GM21360 (cell line): ENCODE results near the gene ADK.
"Not testable (repeated sequence)": the region's sequence is repeated elsewhere in the genome, so short reads cannot be mapped to it uniquely, and the experiment has no call there.

Experiments used
- ATAC-seq: cut with Tn5 transposase; IDR thresholded peaks from one replicate; pipeline ENCODE4 v1.9.1; 2021; ENCODE audit warnings: mild to moderate bottlenecking, moderate library complexity; ENCODE audit not compliant: unreplicated experiment

The ADK gene

DNA sequence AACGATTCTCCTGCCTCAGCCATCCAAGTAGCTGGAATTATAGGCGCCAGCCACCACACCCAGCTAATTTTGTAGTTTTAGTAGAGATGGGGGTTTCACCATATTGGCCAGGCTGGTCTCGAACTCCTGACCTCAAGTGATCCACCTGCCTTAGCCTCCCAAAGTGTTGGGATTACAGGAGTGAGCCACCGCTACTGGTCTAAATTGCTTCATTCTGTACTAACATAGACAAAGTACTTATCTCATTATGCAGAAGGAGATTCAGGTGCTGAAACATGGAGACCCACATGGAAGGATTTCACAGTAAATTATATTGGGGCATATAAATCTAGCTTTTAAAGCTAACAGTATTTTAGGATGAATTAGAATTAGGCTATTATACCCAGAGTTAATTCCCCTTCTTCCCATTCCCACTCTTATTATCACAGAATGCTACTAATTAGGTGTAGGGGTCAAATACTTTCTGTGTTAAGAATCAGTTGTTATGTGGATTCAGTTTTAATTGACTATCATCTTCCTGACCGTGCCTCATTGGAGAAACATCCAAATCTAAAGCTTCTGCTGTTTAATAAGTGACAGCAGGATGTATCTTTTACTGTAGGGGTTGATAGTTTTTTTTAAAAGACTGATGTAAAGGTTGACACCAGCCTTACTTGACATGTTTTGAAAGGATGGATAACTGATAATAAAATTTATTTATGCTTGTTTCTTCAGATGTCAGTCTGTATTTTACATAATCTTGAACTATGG, 27.2 kb downstream of the ADK start:
- no peak for ATAC-seq

GRCh38 chr10:74179111-74179710, 28.2 kb downstream of the ADK start:
- ATAC-seq, result no peak

- no peak for ATAC-seq
Observed at GRCh38 chr10:74186678-74187077, 35.7 kb downstream of the ADK start.

- ATAC-seq, result no peak
Observed at GRCh38 chr10:74187237-74187636, 36.2 kb downstream of the ADK start.

- not testable (repeated sequence) for ATAC-seq
Observed at GRCh38 chr10:74188617-74189016, 37.6 kb downstream of the ADK start.

GRCh38 chr10:74189999-74190421, 39.0 kb downstream of the ADK start:
- peak; percentile 85 for ATAC-seq

DNA sequence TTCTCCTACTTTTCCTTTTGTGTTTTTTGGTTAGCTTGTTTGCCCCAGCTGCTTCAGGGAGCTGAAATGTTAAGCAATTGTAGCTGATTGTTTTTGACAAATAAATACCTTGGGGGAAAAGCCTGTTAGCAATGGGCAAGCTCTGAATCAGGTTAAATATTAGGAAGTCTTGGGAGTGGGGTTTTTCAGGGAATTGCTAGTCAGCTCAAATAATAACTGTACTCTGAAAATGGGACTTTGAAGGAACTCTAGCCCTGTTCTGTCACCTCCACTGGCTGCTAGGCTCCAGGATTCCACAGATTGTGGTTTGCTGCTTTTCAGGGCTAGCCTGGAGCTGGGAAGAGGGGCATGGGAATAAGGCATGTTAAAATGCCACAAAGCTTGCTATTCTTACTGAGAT, 39.5 kb downstream of the ADK start:
- no peak for ATAC-seq

- no peak for ATAC-seq
Observed at GRCh38 chr10:74194545-74194944, 43.5 kb downstream of the ADK start.

- ATAC-seq, result no peak
Observed at GRCh38 chr10:74194999-74195398, 44.0 kb downstream of the ADK start.

DNA sequence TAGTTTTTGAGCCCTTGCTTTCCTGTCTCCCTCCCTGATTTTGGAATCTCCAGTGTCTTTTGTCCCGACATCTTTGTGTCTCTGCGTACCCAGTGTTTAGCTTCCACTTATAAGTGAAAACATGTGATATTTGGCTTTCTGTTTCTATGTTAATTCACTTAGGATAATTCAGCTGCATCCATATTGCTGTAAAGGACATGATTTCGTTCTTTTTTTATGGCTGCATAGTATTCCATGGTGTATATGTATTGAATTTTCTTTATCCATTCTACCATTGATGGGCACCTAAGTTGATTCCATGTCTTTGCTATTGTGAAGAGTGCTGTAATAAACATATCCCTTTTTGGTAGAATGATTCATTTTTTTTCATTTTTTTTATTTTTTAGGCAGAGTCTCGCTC, 48.3 kb downstream of the ADK start:
- no peak for ATAC-seq

GRCh38 chr10:74202356-74202755, 51.3 kb downstream of the ADK start:
- ATAC-seq, result no peak

DNA sequence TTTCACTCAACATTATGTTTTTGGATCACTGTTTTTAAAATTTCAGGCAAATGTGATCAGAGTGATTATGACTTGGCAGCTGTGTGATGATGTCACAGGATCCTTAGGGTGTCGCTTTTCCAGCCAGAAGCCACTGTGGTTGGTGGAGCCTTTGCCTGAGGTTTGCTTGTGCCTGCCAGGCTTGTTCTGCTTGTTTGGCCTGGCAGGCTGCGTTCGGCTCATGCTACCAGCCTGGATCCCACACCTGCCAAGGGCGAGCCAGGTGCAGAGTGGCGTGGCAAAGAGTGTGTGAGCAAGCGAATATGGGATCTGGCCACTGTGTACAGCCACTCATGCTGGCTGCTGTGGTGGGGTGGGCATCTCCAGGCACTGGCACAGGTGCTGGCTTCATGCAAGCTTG, 55.7 kb downstream of the ADK start:
- ATAC-seq, result no peak

DNA sequence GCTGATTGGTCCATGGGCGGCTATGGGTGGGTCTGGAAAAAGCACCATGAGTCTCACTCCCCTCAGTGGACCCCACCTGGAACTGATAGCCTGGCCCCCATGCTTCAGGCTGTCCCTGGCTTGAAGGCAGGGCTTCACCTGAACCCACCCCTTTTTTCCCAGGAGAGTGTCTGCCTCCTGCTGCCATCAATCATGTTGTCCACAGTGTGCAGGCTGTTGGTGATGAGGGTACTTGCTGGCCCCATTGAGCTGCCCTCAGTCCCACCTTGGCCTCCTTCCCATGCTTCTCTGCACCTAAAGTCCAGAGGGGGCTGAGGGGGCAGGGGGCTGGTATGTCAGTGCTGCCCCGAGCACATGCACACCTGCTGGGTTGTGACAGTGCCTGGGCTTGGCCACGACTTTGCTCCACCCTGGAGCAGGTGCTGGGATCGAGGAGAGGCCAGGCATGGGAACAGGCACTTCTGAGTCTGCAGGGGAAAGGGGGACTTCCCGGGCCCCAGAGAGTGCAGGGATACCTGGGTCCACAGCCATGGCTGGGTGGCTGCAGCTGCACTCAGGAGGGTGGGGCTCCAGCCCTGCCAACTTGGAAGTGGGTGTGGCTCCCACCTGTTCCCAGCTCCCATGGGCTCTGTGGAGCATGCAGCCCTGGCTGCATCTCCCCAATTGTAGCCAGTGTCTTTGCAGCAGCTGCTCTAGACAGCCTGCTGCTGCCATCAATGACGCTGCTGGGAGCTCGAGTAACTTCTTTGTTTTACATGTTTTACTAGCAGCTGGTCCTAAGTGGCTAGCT, 56.9 kb downstream of the ADK start:
- no peak for ATAC-seq

DNA sequence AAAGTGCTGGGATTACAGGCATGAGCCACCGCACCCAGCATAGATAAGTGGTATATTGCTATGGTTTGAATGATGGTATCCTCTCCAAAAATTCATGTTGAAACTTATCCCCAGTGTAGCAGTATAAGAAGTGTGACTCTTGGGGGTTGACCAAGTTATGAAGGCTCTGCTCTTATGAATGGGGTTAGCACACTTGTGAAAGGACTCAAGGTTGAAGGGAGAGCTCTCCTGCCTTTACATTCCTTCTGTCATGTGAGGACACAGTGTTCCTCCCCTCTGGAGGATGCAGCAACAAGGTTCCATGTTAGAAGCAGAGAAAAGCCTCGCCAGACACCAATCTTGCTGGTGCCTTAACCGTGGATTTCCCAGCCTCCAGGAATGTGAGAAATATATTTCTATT, 58.0 kb downstream of the ADK start:
- no peak for ATAC-seq

GRCh38 chr10:74213019-74213418, 62.0 kb downstream of the ADK start:
- no peak for ATAC-seq

DNA sequence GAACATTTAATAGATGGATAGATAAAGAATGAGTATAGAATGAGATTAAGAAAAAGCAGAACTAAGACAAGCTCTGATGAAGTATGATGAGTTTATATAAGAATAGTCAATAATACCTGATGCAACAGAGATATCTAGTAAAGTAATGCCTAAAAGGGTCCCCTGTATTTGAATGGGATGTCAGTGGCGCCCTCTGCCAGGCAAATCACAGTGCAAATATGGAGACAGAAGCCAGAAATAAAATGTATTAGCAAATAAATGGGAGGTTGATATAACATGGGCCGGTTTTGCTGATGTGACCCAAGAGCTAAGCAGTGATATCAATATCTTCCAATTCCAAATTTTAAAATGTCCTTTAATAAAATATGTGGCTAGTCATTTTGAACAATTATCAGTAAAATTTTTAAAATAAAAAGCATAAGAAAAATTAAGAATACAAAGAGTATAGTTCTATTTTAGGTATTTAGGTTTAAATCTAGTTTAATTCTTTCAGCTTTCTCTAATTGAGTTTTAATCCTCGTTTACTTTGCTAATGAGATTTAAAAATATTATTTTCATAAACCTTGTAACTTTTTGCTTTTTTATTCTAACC, 62.6 kb downstream of the ADK start:
- no peak for ATAC-seq

DNA sequence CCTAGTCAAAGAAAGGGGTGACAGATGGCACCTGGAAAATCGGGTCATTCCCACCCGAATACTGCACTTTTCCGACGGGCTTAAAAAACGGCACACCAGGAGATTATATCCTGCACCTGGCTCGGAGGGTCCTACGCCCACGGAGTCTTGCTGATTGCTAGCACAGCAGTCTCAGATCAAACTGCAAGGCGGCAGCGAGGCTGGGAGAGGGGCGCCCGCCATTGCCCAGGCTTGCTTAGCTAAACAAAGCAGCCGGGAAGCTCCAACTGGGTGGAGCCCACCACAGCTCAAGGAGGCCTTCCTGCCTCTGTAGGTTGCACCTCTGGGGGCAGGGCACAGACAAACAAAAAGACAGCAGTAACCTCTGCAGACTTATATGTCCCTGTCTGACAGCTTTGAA, 66.1 kb downstream of the ADK start:
- not testable (repeated sequence) for ATAC-seq

DNA sequence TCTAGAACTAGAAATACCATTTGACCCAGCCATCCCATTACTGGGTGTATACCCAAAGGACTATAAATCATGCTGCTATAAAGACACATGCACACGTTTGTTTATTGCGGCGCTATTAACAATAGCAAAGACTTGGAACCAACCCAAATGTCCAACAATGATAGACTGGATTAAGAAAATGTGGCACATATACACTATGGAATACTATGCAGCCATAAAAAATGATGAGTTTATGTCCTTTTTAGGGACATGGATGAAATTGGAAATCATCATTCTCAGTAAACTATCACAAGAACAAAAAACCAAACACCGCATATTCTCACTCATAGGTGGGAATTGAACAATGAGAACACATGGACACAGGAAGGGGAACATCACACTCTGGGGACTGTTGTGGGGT, 71.4 kb downstream of the ADK start:
- ATAC-seq, result not testable (repeated sequence)

DNA sequence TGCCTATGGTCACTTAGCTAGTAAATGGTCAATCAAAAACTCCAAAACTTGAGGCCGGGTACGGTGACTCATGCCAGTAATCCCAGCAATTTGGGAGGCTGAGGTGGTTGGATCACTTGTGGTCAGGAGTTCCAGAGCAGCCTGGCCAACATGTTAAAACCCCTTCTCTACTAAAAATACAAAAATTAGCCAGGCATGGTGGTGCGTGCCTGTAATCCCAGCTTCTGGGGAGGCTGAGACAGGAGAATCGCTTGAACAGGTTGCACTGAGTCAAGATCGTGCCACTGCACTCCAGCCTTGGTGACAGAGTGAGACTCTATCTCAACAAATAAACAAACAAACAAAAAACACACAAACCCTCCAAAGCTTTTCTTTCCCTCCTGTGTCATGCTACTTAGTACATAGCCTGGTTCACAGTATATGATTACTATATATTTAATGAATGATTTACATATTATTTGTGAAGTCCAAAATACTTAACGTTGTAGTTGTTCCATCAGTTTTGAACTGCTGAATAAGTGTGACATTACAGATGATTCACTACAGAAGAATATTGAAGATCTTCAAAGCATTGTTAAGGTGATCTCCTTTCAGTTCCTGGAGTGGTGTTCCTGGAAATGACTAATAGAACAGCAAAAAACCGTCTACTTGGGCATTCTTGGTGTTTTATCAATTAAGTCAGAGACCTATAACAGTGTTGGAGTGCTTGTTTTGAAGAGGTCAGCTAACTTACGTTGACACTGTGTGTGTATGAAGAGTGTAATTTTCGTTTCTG, 72.9 kb downstream of the ADK start:
- ATAC-seq, result no peak

- no peak for ATAC-seq
Observed at GRCh38 chr10:74227697-74228424, 76.8 kb downstream of the ADK start.
